ENCODE results near the gene CRIM1. TPM values are rescaled to one million over a fixed set of nuclear protein-coding genes. Genes with fewer than 3 reads are reported as not detected.

The CRIM1 gene
- total RNA-seq, 1 experiment from 2014 or later = 27.6 TPM

DNA sequence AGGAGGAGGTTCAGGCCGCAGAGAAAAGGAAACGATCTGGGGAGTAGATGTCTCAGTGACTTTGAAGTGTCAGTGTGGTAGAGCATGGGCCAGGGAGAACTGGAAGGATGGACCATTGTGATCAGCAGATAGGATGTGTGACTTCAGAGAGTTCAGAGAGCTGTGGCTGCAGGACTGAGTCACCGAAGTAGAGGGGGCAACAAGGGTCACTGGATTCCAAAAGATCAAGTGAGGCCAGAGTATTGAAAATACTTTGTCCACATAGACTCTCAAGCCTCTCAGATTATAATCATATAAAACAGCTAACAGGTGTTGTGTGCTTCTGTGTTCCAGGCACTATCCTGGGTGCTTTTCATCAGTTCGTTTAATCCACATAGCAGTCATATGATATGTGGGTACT lies 99.4 kb downstream of the CRIM1 start:
- H4K20me1 ChIP-seq (ENCODE audit: control insufficient read depth, insufficient read depth, insufficient read length) = no peaks in the 10 kb centered on the region
- Mint-ChIP-seq H3K4me3 (no peak overlapping the region), H3K27me3 (ENCODE audit: low read depth) (no peaks in the 10 kb centered on the region), H3K4me1 (peaks cover 8 to 17% of the 10 kb centered on the region in 2 experiments), H3K9me3 (no peaks in the 10 kb centered on the region), H3K27ac (no peak overlapping the region), H3K36me3 (ENCODE audit: insufficient read depth in 1 of 3, low read depth in 3 of 3) (peaks cover 0 to 7% (median 6%) of the 10 kb centered on the region in 3 experiments; a peak in 5 of 7 replicates)
- H3K4ac ChIP-seq (ENCODE audit: low read depth, low read length) = no peak overlapping the region
- no peak overlapping the region for H2BK12ac ChIP-seq (ENCODE audit: insufficient read length, low read depth, low read length)
- H3K9ac ChIP-seq (ENCODE audit: extremely low read depth, insufficient read length, low read length) = no peak overlapping the region
- H3K4me1 ChIP-seq (ENCODE audit: insufficient read depth, low read length) = peaks cover 20% of the 10 kb centered on the region
- H3K14ac ChIP-seq (ENCODE audit: insufficient read depth, low read length) = no peak overlapping the region
- DNase-seq = no peak
- H3K4me2 ChIP-seq (ENCODE audit: insufficient read depth, insufficient read length, low read length) = no peak overlapping the region
- H4K91ac ChIP-seq (ENCODE audit: insufficient read length, low read depth, low read length) = no peak overlapping the region
- H3K56ac ChIP-seq (ENCODE audit: insufficient read length, low read depth, low read length) = no peak overlapping the region
- no peaks in the 10 kb centered on the region for H3K27me3 ChIP-seq (ENCODE audit: insufficient read depth, low read length)
- H3K18ac ChIP-seq (ENCODE audit: insufficient read length, low read depth, low read length) = no peak overlapping the region
- no peak overlapping the region for H2BK20ac ChIP-seq (ENCODE audit: low read depth, low read length, poor library complexity, severe bottlenecking)
- no peak overlapping the region for H2BK5ac ChIP-seq (ENCODE audit: insufficient read length, low read length)
- no peak overlapping the region for H2BK15ac ChIP-seq (ENCODE audit: low read depth, low read length)
- no peak overlapping the region for H3K23ac ChIP-seq (ENCODE audit: insufficient read length, low read depth, low read length)
- H3T11ph ChIP-seq (ENCODE audit: low read length) = no peak overlapping the region
- H3K23me2 ChIP-seq (ENCODE audit: insufficient read length, low read depth, low read length, poor library complexity, severe bottlenecking) = no peaks in the 10 kb centered on the region
- H4K5ac ChIP-seq (ENCODE audit: insufficient read length, low read depth, low read length) = no peak overlapping the region
- H2AFZ ChIP-seq (ENCODE audit: low read length) = no peak overlapping the region
- no peak overlapping the region for H3K27ac ChIP-seq (ENCODE audit: insufficient read length, low read depth, low read length)
- no peak overlapping the region for H2AK5ac ChIP-seq (ENCODE audit: insufficient read length, low read length)
- no peak overlapping the region for H2BK120ac ChIP-seq (ENCODE audit: low read depth, low read length, poor library complexity, severe bottlenecking)
- H3K79me2 ChIP-seq (ENCODE audit: insufficient read depth, low read length) = no peaks in the 10 kb centered on the region
- no peak overlapping the region for H4K8ac ChIP-seq (replicated peaks; ENCODE audit: insufficient read length, low read depth, low read length)
- WGBS (ENCODE audit: extremely low coverage, insufficient read length, low lambda C conversion rate) = no CpG with 5 or more reads among the region's 4 CpGs
- no peaks in the 10 kb centered on the region for H3K79me1 ChIP-seq (ENCODE audit: insufficient read depth, low read depth, low read length, poor library complexity, severe bottlenecking)
- no peaks in the 10 kb centered on the region for H3K9me3 ChIP-seq (ENCODE audit: control insufficient read depth, low read depth, low read length)
- no peak for TF ChIP-seq CTCF (conservative IDR thresholded peaks at IDR 0.05)
